ENCODE results near the gene SPRR2F.
"Not testable (repeated sequence)": the region's sequence is repeated elsewhere in the genome, so short reads cannot be mapped to it uniquely, and the experiment has no call there.

Gene SPRR2F

GRCh38 chr1:153122831-153123421 is 9.6 kb upstream of the SPRR2F start:
- no peak for TF ChIP-seq SPI1 (IDR thresholded peaks at IDR 0.05; ENCODE audit: borderline replicate concordance, low read depth)
- TF ChIP-seq GABPA (IDR thresholded peaks at IDR 0.05; ENCODE audit: low read depth): no peak
- no peak for TF ChIP-seq REST (IDR thresholded peaks at IDR 0.05; ENCODE audit: insufficient replicate concordance, low read depth)
- TF ChIP-seq POLR2AphosphoS5 (IDR thresholded peaks at IDR 0.05; ENCODE audit: low read depth): no peak
- TF ChIP-seq, protein P1, sequence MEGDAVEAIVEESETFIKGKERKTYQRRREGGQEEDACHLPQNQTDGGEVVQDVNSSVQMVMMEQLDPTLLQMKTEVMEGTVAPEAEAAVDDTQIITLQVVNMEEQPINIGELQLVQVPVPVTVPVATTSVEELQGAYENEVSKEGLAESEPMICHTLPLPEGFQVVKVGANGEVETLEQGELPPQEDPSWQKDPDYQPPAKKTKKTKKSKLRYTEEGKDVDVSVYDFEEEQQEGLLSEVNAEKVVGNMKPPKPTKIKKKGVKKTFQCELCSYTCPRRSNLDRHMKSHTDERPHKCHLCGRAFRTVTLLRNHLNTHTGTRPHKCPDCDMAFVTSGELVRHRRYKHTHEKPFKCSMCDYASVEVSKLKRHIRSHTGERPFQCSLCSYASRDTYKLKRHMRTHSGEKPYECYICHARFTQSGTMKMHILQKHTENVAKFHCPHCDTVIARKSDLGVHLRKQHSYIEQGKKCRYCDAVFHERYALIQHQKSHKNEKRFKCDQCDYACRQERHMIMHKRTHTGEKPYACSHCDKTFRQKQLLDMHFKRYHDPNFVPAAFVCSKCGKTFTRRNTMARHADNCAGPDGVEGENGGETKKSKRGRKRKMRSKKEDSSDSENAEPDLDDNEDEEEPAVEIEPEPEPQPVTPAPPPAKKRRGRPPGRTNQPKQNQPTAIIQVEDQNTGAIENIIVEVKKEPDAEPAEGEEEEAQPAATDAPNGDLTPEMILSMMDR (IDR thresholded peaks at IDR 0.05; ENCODE audit: insufficient read depth, low read length): no peak
- DNase-seq (ENCODE audit: low read depth in 1 of 2, low spot score in 1 of 2): no peak
- Histone ChIP-seq H3K27me3 (ENCODE audit: insufficient read depth, poor library complexity, severe bottlenecking) (peaks cover 5% of the 10 kb centered on the region), H3K27ac (replicated peaks) (no peak overlapping the region), H3K4me3 (replicated peaks; ENCODE audit: insufficient read depth, low read length) (no peak overlapping the region)

- no peak overlapping the region for H3K4me3 ChIP-seq (replicated peaks; ENCODE audit: insufficient read depth, low read length)
- DNase-seq (ENCODE audit: low read depth in 1 of 2, low spot score in 1 of 2): no peak
- no peak overlapping the region for H3K27ac ChIP-seq (replicated peaks)
- H3K27me3 ChIP-seq (ENCODE audit: insufficient read depth, poor library complexity, severe bottlenecking): peaks cover 5% of the 10 kb centered on the region
- TF ChIP-seq, protein P1 (IDR thresholded peaks at IDR 0.05; ENCODE audit: insufficient read depth, low read length): no peak
- TF ChIP-seq GABPA (IDR thresholded peaks at IDR 0.05; ENCODE audit: low read depth) (no peak), SPI1 (IDR thresholded peaks at IDR 0.05; ENCODE audit: borderline replicate concordance, low read depth) (no peak)
Observed at GRCh38 chr1:153120945-153121344, 7.6 kb upstream of the SPRR2F start.

DNA sequence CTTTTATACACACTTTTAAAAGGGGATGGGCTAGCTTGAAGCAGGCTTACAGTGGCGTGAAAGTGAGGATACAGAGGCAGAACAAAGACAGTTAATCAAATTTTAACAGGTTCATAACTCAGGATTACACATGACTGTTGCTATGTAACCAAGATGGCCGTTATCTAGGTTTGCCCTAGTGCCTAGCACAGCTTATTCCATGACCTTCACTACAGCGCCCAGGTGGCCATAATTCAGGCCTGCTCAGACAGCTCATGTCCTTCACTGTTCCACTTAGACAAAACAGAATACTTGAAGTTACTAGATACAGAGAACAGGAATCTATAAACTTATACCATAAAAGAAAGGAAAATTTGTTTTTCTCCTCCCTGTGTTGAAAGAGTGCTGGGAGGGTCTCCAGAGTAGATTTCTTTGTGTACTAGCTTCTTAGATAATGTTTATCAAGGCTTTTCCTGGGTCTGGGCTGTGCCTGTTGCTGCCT is 6.2 kb upstream of the SPRR2F start:
- H3K27me3 ChIP-seq (ENCODE audit: insufficient read depth, poor library complexity, severe bottlenecking): peaks cover 5% of the 10 kb centered on the region
- DNase-seq (ENCODE audit: low read depth in 1 of 2, low spot score in 1 of 2): no peak
- H3K27ac ChIP-seq (replicated peaks): no peak overlapping the region
- no peak overlapping the region for H3K4me3 ChIP-seq (replicated peaks; ENCODE audit: insufficient read depth, low read length)
- no peak for TF ChIP-seq POLR2AphosphoS5 (IDR thresholded peaks at IDR 0.05; ENCODE audit: low read depth)
- no peak for TF ChIP-seq SPI1 (IDR thresholded peaks at IDR 0.05; ENCODE audit: borderline replicate concordance, low read depth)
- TF ChIP-seq GABPA (IDR thresholded peaks at IDR 0.05; ENCODE audit: low read depth): no peak
- TF ChIP-seq, protein P1 (IDR thresholded peaks at IDR 0.05; ENCODE audit: insufficient read depth, low read length): no peak
- no peak for TF ChIP-seq REST (IDR thresholded peaks at IDR 0.05; ENCODE audit: insufficient replicate concordance, low read depth)

DNA sequence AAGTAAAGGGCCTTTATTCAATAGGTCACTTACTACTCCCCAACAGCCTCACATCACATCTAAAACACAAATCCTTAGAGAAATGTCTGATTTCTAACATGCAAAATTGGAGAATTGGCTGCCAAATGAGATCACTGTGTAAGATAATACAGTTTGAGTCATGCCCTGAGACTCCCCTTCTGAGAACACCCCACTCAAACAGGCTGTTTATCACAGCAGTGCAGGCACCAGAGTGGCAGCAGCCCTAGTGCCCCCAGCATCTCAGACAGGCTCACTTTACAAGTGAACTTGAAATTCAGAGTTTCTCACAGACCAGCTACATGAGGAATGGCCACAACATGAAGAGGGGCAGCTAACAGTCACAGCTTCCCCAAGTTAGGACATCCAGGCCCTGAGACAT is 1.9 kb upstream of the SPRR2F start:
- not testable (repeated sequence) for H3K4me3 ChIP-seq (replicated peaks; ENCODE audit: insufficient read depth, low read length); DNase-seq (ENCODE audit: low read depth in 1 of 2, low spot score in 1 of 2); H3K27me3 ChIP-seq (ENCODE audit: insufficient read depth, poor library complexity, severe bottlenecking); H3K27ac ChIP-seq (replicated peaks)

DNA sequence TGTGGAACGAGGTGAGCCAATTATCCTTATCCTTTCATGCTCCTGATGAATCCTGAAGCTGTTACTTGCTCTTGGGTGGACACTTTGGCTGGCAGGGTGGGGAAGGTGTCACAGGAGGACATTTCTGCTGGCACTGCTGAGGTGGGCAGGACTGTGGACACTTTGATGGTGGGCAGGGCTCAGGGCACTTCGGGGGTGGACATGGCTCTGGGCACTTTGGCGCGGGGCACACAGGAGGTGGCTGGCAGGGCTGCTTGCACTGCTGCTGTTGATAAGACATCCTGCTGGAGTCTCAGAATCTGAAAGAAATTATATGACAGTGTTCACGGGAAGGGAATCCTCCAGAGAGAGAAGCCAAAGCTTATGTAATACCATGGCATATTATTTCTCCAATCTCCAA is 862 bp downstream of the SPRR2F start:
- not testable (repeated sequence) for H3K27me3 ChIP-seq (ENCODE audit: insufficient read depth, poor library complexity, severe bottlenecking); H3K4me3 ChIP-seq (replicated peaks; ENCODE audit: insufficient read depth, low read length); DNase-seq (ENCODE audit: low read depth in 1 of 2, low spot score in 1 of 2); H3K27ac ChIP-seq (replicated peaks)
